Panc1 (cell line): ENCODE measurements around the gene PPP1R14C. TPM values are rescaled to one million over a fixed set of nuclear protein-coding genes. Genes with fewer than 3 reads are reported as not detected.

Source experiments
- ATAC-seq: fragments of 200-7000 bp; cut with Tn5 transposase; 2 replicates; pipeline ENCODE4 v1.9.1; 2020; ENCODE audit warnings: mild to moderate bottlenecking, moderate library complexity
- BruUV-seq: library from RNA; stranded (reverse); fragments of 400-500 nt; replicated peaks from 2 replicates; lab custom pipeline; 2021; lab: Mats Ljungman, UMichigan
- CTCF ChIA-PET: fragments of 300-600 bp; sonication (Branson Sonifier 250); formaldehyde crosslinking; loops from one replicate; lab custom pipeline; 2022; ENCODE audit warnings: antibody characterized with exemption; lab: Charles Lee
- POLR2A ChIA-PET: fragments of 300-600 bp; sonication (Branson Sonifier 250); formaldehyde crosslinking; loops from one replicate; lab custom pipeline; 2022; ENCODE audit warnings: antibody characterized with exemption; lab: Charles Lee
- DNase-seq: peaks from one replicate; pipeline ENCODE4 v3.0.0-alpha.2; 2010; ENCODE audit warnings: low read depth, low spot score
- H3K27ac ChIP-seq: 2 replicates; pipeline ENCODE4 v1.5.1; 2011; ENCODE audit warnings: mild to moderate bottlenecking, low read length, inconsistent platforms
- H3K27me3 ChIP-seq: fragments of 200-500 bp; sonication (Bioruptor generic); 2 replicates; pipeline ENCODE4 v1.6.0; 2014; ENCODE audit warnings: low read length, inconsistent platforms; ENCODE audit not compliant: control insufficient read depth, insufficient read depth
- H3K36me3 ChIP-seq: fragments of 200-500 bp; sonication (Bioruptor generic); 2 replicates; pipeline ENCODE4 v1.5.1; 2014; ENCODE audit warnings: inconsistent platforms, mild to moderate bottlenecking, low read length, moderate library complexity; ENCODE audit not compliant: control insufficient read depth, insufficient read depth
- H3K4me1 ChIP-seq: 2 replicates; pipeline ENCODE4 v1.5.1; 2011; ENCODE audit warnings: inconsistent platforms, mild to moderate bottlenecking, low read length, moderate library complexity; ENCODE audit not compliant: control insufficient read depth, insufficient read depth
- H3K4me3 ChIP-seq, 2 experiments: 2 replicates each; pipeline ENCODE4 v1.5.1; 2011 to 2012; ENCODE audit warnings: low read depth in 2 of 2, low read length in 2 of 2, mild to moderate bottlenecking in 2 of 2, inconsistent platforms in 1 of 2, moderate library complexity in 1 of 2
- H3K9me3 ChIP-seq: fragments of 200-500 bp; sonication (Bioruptor generic); 2 replicates; pipeline ENCODE4 v1.5.1; 2014; ENCODE audit warnings: low read depth, mild to moderate bottlenecking, inconsistent platforms, low read length, moderate library complexity; ENCODE audit not compliant: control insufficient read depth, insufficient read depth
- POLR2AphosphoS5 ChIP-seq: IDR thresholded peaks from 2 replicates; pipeline ENCODE4 v1.6.1; 2012; ENCODE audit warnings: mild to moderate bottlenecking, low read depth, low read length, moderate library complexity
- SIN3A ChIP-seq: IDR thresholded peaks from 2 replicates; pipeline ENCODE4 v1.6.1; 2012; ENCODE audit warnings: low read depth, mild to moderate bottlenecking, low read length, moderate library complexity, borderline replicate concordance; ENCODE audit not compliant: insufficient read depth
- TCF7L2 ChIP-seq: IDR thresholded peaks from 2 replicates; pipeline ENCODE4 v1.6.1; 2011; ENCODE audit warnings: mild to moderate bottlenecking, low read depth, low read length, inconsistent platforms
- in situ Hi-C: cut with HindIII; loops from 2 replicates; pipeline ENCODE4 v1.10.0; 2016; ENCODE audit warnings: low sequenced_read_pairs, low pct_unique_long_range_greater_than_20kb
- intact Hi-C: fragments of 100-400 bp; cut with micrococcal nuclease; formaldehyde crosslinking; loops from one replicate; pipeline ENCODE4 v1.10.0; 2022; ENCODE audit not compliant: unreplicated experiment
- total RNA-seq: library from RNA; stranded (reverse); gene quantifications from one replicate; pipeline ENCODE4 v1.2.1, GENCODE V29; 2021; ENCODE audit not compliant: unreplicated experiment
- TF ChIP-seq, protein P1 (sequence below): fragments of 450-650 bp; IDR thresholded peaks from 2 replicates; pipeline ENCODE4 v1.5.1; 2017; ENCODE audit warnings: mild to moderate bottlenecking
- TF ChIP-seq, protein P2 (sequence below), 2 experiments: IDR thresholded peaks; 2 replicates each; pipeline ENCODE4 v1.6.1; 2011 to 2012; ENCODE audit warnings: low read depth in 2 of 2, control low read depth in 1 of 2, low read length in 1 of 2, mild to moderate bottlenecking in 1 of 2, moderate library complexity in 1 of 2; ENCODE audit not compliant: insufficient read depth in 1 of 2

The PPP1R14C gene
- total RNA-seq, 1 experiment from 2014 or later, result not detected

DNA sequence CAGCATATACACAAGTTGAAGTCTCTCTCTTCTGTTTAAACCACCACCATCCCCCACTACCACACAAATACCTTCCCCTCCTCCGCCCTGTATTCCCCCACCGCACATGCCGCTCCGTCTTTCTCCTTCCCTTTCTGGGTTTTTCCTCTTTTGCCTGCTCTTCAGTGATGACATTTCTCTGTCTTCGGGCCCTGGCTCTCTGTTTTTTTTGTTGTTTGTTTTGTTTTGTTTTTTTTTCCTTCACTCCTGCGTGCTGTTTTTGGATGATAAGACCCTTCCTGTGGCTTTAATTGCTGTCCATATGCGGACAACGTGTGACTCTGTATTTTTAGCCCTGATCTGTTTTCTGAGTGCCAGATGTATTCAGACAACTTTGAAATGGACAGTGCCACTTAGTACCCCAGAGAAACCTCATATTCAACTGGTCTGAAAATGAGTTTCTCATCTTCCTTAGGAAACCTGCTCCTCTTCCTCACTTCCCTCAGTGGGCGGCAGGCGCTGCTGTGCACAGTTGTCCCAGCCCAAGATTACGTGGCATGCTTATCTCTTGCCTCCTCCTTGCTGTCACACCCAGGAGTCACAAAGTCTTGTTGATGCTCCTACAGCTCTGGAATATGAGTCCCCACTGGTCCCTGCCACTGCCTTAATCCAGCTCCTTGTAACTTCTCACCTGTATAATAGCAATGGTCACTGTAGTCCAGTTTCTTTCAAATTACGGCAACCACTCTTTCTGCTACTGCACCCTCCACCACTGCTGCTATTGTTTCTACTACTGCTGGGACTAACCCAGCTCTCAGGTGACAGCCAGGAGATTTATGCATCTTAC is 8.2 kb downstream of the PPP1R14C start:
- CTCF ChIA-PET, result no interaction called here
- no peak for DNase-seq
- Histone ChIP-seq H3K9me3 (no peaks in the 10 kb centered on the region), H3K27me3 (peaks cover 26% of the 10 kb centered on the region), H3K36me3 (no peaks in the 10 kb centered on the region), H3K4me1 (no peaks in the 10 kb centered on the region), H3K4me3 (no peak overlapping the region), H3K27ac (no peak overlapping the region)
- ATAC-seq, result no peak
- in situ Hi-C loops (no loop called here), intact Hi-C loops (no loop called here)
- no TSS peak for BruUV-seq
- POLR2A ChIA-PET, result no interaction called here
- TF ChIP-seq, protein P1, sequence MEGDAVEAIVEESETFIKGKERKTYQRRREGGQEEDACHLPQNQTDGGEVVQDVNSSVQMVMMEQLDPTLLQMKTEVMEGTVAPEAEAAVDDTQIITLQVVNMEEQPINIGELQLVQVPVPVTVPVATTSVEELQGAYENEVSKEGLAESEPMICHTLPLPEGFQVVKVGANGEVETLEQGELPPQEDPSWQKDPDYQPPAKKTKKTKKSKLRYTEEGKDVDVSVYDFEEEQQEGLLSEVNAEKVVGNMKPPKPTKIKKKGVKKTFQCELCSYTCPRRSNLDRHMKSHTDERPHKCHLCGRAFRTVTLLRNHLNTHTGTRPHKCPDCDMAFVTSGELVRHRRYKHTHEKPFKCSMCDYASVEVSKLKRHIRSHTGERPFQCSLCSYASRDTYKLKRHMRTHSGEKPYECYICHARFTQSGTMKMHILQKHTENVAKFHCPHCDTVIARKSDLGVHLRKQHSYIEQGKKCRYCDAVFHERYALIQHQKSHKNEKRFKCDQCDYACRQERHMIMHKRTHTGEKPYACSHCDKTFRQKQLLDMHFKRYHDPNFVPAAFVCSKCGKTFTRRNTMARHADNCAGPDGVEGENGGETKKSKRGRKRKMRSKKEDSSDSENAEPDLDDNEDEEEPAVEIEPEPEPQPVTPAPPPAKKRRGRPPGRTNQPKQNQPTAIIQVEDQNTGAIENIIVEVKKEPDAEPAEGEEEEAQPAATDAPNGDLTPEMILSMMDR, result no peak
- TF ChIP-seq POLR2AphosphoS5, result no peak
- TF ChIP-seq, protein P2, sequence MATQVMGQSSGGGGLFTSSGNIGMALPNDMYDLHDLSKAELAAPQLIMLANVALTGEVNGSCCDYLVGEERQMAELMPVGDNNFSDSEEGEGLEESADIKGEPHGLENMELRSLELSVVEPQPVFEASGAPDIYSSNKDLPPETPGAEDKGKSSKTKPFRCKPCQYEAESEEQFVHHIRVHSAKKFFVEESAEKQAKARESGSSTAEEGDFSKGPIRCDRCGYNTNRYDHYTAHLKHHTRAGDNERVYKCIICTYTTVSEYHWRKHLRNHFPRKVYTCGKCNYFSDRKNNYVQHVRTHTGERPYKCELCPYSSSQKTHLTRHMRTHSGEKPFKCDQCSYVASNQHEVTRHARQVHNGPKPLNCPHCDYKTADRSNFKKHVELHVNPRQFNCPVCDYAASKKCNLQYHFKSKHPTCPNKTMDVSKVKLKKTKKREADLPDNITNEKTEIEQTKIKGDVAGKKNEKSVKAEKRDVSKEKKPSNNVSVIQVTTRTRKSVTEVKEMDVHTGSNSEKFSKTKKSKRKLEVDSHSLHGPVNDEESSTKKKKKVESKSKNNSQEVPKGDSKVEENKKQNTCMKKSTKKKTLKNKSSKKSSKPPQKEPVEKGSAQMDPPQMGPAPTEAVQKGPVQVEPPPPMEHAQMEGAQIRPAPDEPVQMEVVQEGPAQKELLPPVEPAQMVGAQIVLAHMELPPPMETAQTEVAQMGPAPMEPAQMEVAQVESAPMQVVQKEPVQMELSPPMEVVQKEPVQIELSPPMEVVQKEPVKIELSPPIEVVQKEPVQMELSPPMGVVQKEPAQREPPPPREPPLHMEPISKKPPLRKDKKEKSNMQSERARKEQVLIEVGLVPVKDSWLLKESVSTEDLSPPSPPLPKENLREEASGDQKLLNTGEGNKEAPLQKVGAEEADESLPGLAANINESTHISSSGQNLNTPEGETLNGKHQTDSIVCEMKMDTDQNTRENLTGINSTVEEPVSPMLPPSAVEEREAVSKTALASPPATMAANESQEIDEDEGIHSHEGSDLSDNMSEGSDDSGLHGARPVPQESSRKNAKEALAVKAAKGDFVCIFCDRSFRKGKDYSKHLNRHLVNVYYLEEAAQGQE (IDR thresholded peaks at IDR 0.05; ENCODE audit: insufficient read depth in 1 of 2, low read depth in 2 of 2, low read length in 1 of 2), result no peak
- no peak for TF ChIP-seq SIN3A
- TF ChIP-seq TCF7L2, result no peak

DNA sequence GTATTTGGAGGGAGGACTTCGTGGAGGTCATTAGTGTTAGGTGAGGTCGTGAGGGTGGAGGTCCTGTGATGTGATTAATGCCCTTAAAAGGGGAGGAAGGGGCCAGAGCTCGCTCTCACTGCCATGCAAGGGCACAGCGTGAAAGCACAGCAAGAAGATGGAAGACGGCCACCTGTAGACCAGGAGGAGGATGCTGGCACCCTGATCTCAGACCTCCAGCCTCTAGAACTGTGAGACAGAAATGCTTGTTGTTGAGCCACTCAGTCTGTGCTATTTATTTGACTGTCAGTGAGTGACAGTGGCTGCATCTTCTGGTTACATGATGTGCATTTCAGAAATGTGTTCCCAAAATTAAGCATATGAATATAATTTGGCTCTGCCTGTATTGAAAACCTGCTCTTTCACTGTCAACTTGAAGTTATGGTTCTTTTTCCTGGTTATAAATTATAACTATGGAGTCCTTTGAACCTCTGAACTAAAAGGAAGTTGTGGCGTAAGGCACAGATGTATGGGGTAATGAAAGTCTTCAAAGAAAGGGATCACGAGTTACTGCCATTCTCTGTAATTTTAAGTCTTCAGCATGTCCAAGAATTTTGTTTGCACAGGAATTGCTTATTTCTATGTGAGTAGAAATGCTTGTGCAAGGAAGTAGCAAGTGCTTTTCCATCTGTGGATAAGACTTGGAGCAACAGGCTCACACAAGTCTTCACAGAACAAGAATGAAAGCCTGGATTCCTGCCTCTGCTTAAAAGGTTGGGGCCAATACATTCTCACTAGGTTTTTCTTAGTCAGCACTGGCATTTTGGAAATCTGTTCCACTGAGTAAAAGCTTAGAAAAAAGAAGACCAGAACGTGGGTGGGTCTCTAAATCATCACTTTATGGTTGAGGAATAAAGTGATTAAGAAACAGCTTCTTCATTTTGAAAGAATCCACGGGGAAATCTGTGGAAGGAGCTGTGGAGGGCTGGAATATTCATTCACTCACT is 10.3 kb downstream of the PPP1R14C start:
- DNase-seq, result no peak
- CTCF ChIA-PET, result no interaction called here
- POLR2A ChIA-PET, result no interaction called here
- no peak overlapping the region for H3K27ac ChIP-seq
- no TSS peak for BruUV-seq
- H3K9me3 ChIP-seq, result no peaks in the 10 kb centered on the region
- no peak for ATAC-seq
- no peaks in the 10 kb centered on the region for H3K36me3 ChIP-seq
- in situ Hi-C loops (no loop called here), intact Hi-C loops (no loop called here)
- H3K4me1 ChIP-seq, result no peaks in the 10 kb centered on the region
- TF ChIP-seq SIN3A, result no peak
- TF ChIP-seq, protein P1, result no peak
- TF ChIP-seq, protein P2 (IDR thresholded peaks at IDR 0.05; ENCODE audit: insufficient read depth in 1 of 2, low read depth in 2 of 2, low read length in 1 of 2), result no peak
- no peak for TF ChIP-seq POLR2AphosphoS5
- TF ChIP-seq TCF7L2, result no peak
- H3K4me3 ChIP-seq, result no peak overlapping the region
- H3K27me3 ChIP-seq, result peaks cover 27% of the 10 kb centered on the region
